ENCODE data around the gene ESM1. TPM values are rescaled to one million over a fixed set of nuclear protein-coding genes. Genes with fewer than 3 reads are reported as not detected.

ESM1 gene
- polyA plus RNA-seq, 12 donors: 2.2 to 5.2 (median 3.7) TPM; not detected in 2

- DNase-seq: no peak
These were observed 2.8 kb upstream of the ESM1 start for GRCh38 chr5:54988218-54988617.

DNA sequence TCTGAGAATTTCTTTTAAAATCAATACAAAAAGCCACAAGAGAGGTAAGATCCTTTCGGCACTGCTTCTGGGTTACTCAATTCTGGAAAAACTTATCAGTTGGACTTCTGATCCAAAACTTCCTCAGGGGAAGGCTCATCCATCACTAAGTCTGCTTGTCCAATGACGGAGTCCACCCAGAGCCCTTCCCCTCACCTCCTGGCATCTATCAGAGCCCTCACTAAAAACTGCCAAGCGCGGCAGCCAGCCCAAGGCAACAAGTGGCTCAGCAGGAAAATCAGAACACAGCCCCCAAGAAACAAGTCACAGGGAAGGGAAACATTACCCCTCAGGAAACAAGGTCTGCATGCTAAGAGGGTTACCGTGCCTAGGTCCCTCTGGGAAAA, 869 bp upstream of the ESM1 start:
- no peak for DNase-seq

DNA sequence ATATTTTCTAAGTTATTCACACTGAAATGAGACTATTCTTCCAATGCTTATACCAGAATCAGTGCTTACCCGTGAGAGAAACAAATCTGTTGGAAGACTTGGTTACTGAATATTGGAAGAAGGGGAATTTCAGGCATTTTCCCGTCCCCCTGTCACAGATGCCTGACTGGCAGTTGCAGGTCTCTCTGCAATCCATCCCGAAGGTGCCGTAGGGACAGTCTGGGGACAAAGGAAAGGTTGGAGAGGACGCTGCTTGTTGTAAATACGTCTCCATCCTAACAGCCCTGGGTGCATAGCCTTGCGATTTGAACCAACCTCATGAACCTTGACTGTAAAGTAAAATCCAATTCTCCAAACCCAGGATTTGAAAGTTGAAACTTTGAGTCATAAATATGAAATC, 3.5 kb downstream of the ESM1 start:
- no peak for DNase-seq

DNA sequence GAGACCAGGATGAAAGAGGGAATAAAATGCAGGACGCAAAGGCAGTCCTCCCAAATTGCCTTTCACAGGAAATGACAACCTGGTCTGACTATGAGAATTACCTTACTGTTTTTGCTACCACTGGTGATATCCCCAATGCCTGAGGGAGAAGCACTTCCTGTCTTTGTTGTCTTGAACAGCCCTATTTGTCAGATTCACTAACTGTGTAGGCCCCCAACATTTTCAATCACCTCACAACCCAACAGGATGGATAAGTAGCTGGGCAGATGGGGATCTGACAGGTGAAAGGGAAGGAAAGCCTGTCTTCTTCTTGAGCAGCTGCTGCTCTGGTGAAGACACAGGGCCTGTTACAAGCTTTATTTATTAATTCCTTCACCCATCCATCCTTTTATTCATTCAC, 9.7 kb downstream of the ESM1 start:
- DNase-seq: no peak

- DNase-seq: peak; percentile 7
These were observed 15.3 kb downstream of the ESM1 start for GRCh38 chr5:54969856-54970828.

DNA sequence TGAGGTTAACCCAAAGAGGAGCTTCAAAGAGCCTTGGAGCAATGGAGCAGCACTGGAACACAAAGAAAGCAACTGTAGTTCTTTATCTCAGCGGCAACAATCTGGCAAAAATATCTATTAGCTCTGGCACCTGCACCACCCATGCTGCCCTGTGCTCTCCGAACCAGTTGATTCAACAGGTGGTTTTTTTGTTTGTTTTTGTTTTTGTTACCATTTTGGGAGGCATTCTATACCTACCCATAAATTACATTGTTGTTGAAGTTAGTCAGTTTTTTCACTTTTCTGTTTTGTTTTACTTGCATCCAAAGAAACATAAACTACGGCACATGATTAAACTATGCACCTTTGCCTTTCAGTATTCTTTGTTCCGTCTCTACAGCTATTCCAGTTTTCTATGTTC, 16.2 kb downstream of the ESM1 start:
- DNase-seq: no peak

GRCh38 chr5:54965806-54966205, 19.6 kb downstream of the ESM1 start:
- no peak for DNase-seq

- no peak for DNase-seq
These were observed 21.0 kb downstream of the ESM1 start for GRCh38 chr5:54964405-54964804.

GRCh38 chr5:54959673-54960418, 25.5 kb downstream of the ESM1 start:
- DNase-seq: no peak

- DNase-seq: no peak
These were observed 28.5 kb downstream of the ESM1 start for GRCh38 chr5:54956922-54957321.

DNA sequence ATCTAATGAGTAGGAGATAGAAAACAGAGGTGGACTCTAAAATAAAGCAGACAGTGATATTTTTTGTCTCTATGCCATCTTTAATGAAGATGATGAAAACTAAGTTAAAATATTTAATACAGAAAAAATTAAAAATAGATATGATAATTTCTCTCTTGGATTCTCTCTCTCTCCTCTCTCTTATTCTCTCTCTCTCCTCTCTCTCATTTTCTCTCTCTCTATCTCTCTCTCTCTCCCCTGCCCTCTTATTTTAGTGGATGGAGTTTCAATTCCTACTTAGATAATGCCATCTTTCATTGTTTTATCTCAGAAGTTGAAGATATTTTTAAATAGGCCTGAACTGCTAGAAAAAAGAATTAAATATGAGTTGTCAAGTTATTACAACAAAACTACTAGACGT, 38.2 kb downstream of the ESM1 start:
- DNase-seq: no peak

DNA sequence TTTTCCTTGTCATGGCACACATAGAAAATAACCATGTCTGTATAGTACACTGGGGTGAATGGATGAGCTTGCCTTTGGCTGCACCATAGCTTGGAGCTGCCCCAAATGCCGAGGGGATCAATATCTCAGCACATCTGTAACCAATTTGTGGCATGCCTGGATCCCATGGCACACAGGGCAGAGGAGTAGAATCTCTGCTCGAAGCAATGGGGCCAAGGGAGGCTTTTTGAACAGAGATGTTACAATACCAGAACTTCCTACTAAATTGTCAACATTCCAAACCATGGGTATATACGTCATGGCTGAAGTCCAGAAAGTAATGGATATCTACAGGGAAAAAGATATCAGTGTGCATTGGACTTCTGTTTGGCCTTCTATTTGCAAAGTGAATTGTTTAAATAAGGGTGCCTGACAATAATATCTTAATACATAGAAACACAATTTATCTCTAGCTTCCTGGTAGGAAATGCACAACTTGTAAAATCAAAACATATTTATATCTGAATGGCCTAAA, 39.0 kb downstream of the ESM1 start:
- no peak for DNase-seq

GRCh38 chr5:54944364-54944763, 41.0 kb downstream of the ESM1 start:
- peak; percentile 27 for DNase-seq

DNA sequence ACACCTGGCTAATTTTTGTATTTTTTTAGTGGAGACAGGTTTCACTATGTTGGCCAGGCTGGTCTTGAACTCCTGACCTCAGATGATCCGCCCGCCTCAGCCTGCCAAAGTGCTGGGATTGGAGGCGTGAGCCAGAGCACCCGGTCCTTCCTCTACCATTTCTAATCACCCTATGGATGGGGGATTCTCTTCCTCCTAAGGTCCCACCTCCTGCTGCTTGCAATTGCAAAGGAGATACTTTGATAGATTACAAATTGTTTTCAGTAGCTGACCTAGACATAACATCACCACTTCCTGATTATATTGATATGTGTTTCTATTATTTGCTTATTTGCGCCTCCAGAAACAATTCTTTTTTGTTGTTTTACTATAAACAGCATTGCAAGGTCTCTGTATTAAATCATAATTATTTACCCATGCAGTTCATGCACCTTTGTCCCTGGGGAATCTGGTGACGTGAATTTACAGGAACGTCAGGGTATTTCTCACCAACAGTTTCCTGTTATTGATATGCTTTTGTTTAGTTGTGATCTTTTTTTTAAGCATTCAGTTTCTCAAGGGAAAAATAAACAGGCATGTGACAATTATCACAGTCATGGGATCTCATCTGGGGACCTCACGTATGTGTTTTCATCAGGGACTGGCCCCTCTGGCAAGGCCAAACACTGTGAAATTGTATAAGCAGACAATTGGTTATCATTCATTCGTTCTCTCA, 43.2 kb downstream of the ESM1 start:
- DNase-seq: no peak

GRCh38 chr5:54936201-54936600, 49.2 kb downstream of the ESM1 start:
- DNase-seq: no peak

DNA sequence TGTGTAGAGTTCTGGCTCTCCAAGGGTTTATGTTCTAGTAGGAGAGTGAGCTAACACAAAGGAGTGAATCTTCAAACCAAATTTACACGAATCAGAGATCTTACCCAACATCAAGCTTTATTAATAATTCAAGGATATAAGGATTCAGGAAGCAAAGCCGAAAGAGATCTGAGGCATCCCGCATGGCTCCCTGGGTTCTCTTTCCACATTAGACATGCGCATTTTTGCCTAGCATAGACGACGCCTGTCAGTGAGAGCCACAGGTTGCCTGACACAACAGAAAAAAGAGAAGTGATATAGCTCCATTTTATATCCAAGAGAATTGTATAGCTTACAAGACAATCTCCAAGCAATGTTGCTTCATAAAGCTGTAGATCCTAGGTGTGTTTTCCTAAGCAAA, 52.6 kb downstream of the ESM1 start:
- DNase-seq: no peak

DNA sequence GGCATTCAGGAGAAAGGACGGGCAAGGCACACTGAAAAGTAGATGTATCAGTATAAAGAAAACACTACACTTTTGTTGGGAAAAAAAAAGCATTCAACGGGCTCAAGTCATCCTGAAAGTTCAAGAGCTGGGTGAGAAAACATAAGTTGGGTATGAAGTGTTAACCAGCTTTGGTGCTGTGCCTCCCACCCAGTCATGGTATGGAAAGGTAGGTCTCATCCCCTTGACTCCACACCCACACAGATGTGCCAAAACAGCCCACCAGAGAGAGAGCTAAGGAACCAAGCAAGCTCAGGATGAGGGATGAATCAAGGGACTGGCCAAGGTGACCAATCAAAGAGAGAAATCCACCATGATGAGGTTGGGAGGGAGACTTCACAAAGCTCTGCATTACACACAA, 54.7 kb downstream of the ESM1 start:
- DNase-seq: no peak

Other genes starting within 250 kb of the ESM1 start
- gene GZMK, start 38.7 kb upstream of the ESM1 start, polyA plus RNA-seq (ENCODE audit: insufficient read length in 12 of 12): 1 to 10 TPM in 1 of 12 donors, under 1 TPM in 5, not detected in 6; 0.18 to 1.4 (median 0.64) TPM
- gene GZMA, start 117.1 kb upstream of the ESM1 start, polyA plus RNA-seq (ENCODE audit: insufficient read length in 12 of 12): 1 to 10 TPM in 5 of 12 donors, under 1 TPM in 5, not detected in 2; 0.32 to 2.0 (median 1.1) TPM
- 100 to 1,000 TPM in 2 of 12 donors, 10 to 100 TPM in 9, not detected in 1; 50.7 to 130 (median 77.5) TPM for gene GPX8, start 174.6 kb upstream of the ESM1 start, polyA plus RNA-seq (ENCODE audit: insufficient read length in 12 of 12)
- gene CDC20B, start 187.6 kb upstream of the ESM1 start, polyA plus RNA-seq (ENCODE audit: insufficient read length in 12 of 12): under 1 TPM in 5 of 12 donors, not detected in 7; 0.07 to 0.14 (median 0.10) TPM
- gene MCIDAS, start 241.7 kb upstream of the ESM1 start, polyA plus RNA-seq (ENCODE audit: insufficient read length in 12 of 12): not detected
- gene CCNO, start 248.0 kb upstream of the ESM1 start, polyA plus RNA-seq (ENCODE audit: insufficient read length in 12 of 12): under 1 TPM in 7 of 12 donors, not detected in 5; 0.07 to 0.34 (median 0.26) TPM

Measured in muscle of arm (tissue), 12 donors.